Skeletal muscle tissue (tissue), 4 donors: ENCODE results near the gene TAGLN. TPM values are rescaled to one million over a fixed set of nuclear protein-coding genes. Genes with fewer than 3 reads are reported as not detected.

ENCODE experiments used
- H3K27ac ChIP-seq: one replicate; pipeline ENCODE4 v1.7.0; 2013; ENCODE audit warnings: mild to moderate bottlenecking, low read depth, low read length, inconsistent platforms
- H3K27me3 ChIP-seq, 3 donors: one replicate each; pipeline ENCODE4 v1.7.0; 2013; ENCODE audit warnings: low read length in 3 of 3; ENCODE audit not compliant: control insufficient read depth in 3 of 3, insufficient read depth in 3 of 3
- H3K36me3 ChIP-seq, 3 donors: one replicate each; pipeline ENCODE4 v1.7.0; 2013; ENCODE audit warnings: low read length in 3 of 3; ENCODE audit not compliant: control insufficient read depth in 3 of 3, insufficient read depth in 3 of 3
- H3K4me1 ChIP-seq, 3 donors: one replicate each; pipeline ENCODE4 v1.7.0; 2013; ENCODE audit warnings: low read length in 3 of 3, mild to moderate bottlenecking in 3 of 3; ENCODE audit not compliant: control insufficient read depth in 3 of 3, insufficient read depth in 3 of 3
- H3K4me3 ChIP-seq, 3 donors: one replicate each; pipeline ENCODE4 v1.7.0; 2013; ENCODE audit warnings: low read length in 3 of 3
- H3K9ac ChIP-seq, 3 donors: one replicate each; pipeline ENCODE4 v1.7.0; 2013; ENCODE audit warnings: low read length in 3 of 3, mild to moderate bottlenecking in 3 of 3, moderate library complexity in 2 of 3, low read depth in 1 of 3
- H3K9me3 ChIP-seq, 3 donors: one replicate each; pipeline ENCODE4 v1.7.0; 2013; ENCODE audit warnings: low read length in 3 of 3; ENCODE audit not compliant: control insufficient read depth in 3 of 3
- total RNA-seq: library from RNA; depleted of rRNA; stranded (reverse); fragments of >200 nt; gene quantifications from one replicate; pipeline ENCODE4 v1.2.3, GENCODE V29; 2014
- donor health status: Osteomylitis.

The TAGLN gene
- total RNA-seq, 1 donor from 2014 or later = 103 TPM

DNA sequence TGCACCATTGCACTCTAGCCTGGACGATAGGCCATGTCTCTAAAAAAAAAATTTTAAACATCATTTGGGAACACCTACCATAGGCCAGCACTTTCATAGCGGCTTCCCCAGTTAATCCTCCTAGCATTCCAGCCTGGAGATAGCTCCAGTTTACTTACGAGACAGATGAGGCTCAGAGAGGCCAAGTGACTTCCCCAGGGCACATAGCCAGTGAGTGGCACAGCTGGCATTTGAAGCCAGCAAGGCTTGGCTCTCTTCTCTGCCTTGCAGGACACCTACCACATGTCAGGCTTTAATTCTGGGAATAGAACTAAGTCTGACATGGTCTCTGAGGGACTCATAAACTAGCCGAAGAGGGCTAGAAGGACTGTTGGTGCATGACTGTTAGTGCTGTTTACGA is 4.9 kb upstream of the TAGLN start:
- H3K27me3 ChIP-seq = peaks cover 0 to 4% (median 0%) of the 10 kb centered on the region in 3 donors
- no peak overlapping the region for H3K27ac ChIP-seq
- H3K9me3 ChIP-seq = no peaks in the 10 kb centered on the region
- H3K4me3 ChIP-seq = no peak overlapping the region
- H3K36me3 ChIP-seq = peaks cover 43 to 56% (median 45%) of the 10 kb centered on the region in 3 donors
- peaks cover 11 to 20% (median 12%) of the 10 kb centered on the region in 3 donors for H3K4me1 ChIP-seq
- no peak overlapping the region for H3K9ac ChIP-seq

DNA sequence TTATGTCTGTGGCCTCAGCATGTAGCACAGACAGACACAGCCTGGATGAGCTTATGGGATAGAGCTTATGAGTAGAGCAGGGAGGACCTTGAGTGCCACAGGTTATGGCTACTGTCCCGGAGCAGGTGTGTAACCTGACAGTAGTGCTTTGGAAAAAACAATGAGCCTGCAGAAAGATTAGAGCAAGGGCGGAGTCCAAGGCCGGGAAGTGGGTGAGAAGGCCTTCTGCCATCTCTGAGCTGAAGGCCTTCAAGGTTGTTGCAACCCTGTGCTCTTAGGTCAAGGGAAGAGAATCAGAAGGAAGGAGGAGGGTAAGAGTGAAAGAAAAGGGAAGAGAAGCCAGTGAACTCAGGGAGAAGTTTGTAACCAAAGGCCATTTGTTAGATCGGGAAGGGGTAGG is 3.9 kb upstream of the TAGLN start:
- H3K4me1 ChIP-seq = peaks cover 11 to 20% (median 12%) of the 10 kb centered on the region in 3 donors
- H3K9me3 ChIP-seq = no peaks in the 10 kb centered on the region
- no peak overlapping the region for H3K9ac ChIP-seq
- H3K27me3 ChIP-seq = peaks cover 0 to 4% (median 0%) of the 10 kb centered on the region in 3 donors
- peaks cover 35 to 47% (median 35%) of the 10 kb centered on the region in 3 donors for H3K36me3 ChIP-seq
- H3K4me3 ChIP-seq = no peak overlapping the region
- no peak overlapping the region for H3K27ac ChIP-seq

DNA sequence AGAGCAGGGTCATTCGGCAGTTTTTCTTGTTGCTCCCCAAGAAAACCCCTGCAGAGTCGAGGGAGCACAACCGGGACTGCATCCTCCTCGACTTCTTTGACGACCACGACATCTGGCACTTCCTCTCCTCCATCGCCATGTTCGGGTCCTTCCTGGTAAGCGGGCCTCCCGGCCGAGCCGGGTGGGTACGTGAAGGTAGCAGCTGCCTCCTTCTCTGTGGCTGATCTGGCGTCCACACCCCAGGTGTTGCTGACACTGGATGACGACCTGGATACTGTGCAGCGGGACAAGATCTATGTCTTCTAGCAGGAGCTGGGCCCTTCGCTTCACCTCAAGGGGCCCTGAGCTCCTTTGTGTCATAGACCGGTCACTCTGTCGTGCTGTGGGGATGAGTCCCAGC is 3.4 kb upstream of the TAGLN start:
- Histone ChIP-seq H3K4me3 (no peak overlapping the region), H3K27ac (no peak overlapping the region), H3K36me3 (peaks cover 30 to 41% (median 31%) of the 10 kb centered on the region in 3 donors), H3K4me1 (peaks cover 12 to 23% (median 14%) of the 10 kb centered on the region in 3 donors), H3K9me3 (no peaks in the 10 kb centered on the region), H3K9ac (no peak overlapping the region), H3K27me3 (peaks cover 0 to 4% (median 0%) of the 10 kb centered on the region in 3 donors)

DNA sequence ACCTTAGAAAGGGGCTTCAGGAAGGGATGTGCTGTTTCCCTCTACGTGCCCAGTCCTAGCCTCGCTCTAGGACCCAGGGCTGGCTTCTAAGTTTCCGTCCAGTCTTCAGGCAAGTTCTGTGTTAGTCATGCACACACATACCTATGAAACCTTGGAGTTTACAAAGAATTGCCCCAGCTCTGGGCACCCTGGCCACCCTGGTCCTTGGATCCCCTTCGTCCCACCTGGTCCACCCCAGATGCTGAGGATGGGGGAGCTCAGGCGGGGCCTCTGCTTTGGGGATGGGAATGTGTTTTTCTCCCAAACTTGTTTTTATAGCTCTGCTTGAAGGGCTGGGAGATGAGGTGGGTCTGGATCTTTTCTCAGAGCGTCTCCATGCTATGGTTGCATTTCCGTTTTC is 2.2 kb upstream of the TAGLN start:
- H3K4me3 ChIP-seq = no peak overlapping the region
- peaks cover 24 to 35% (median 24%) of the 10 kb centered on the region in 3 donors for H3K4me1 ChIP-seq
- H3K27ac ChIP-seq = peak overlapping the region; percentile 88
- H3K9me3 ChIP-seq = no peaks in the 10 kb centered on the region
- H3K27me3 ChIP-seq = peaks cover 0 to 4% (median 0%) of the 10 kb centered on the region in 3 donors
- peaks cover 24 to 32% (median 26%) of the 10 kb centered on the region in 3 donors for H3K36me3 ChIP-seq
- no peak overlapping the region for H3K9ac ChIP-seq

DNA sequence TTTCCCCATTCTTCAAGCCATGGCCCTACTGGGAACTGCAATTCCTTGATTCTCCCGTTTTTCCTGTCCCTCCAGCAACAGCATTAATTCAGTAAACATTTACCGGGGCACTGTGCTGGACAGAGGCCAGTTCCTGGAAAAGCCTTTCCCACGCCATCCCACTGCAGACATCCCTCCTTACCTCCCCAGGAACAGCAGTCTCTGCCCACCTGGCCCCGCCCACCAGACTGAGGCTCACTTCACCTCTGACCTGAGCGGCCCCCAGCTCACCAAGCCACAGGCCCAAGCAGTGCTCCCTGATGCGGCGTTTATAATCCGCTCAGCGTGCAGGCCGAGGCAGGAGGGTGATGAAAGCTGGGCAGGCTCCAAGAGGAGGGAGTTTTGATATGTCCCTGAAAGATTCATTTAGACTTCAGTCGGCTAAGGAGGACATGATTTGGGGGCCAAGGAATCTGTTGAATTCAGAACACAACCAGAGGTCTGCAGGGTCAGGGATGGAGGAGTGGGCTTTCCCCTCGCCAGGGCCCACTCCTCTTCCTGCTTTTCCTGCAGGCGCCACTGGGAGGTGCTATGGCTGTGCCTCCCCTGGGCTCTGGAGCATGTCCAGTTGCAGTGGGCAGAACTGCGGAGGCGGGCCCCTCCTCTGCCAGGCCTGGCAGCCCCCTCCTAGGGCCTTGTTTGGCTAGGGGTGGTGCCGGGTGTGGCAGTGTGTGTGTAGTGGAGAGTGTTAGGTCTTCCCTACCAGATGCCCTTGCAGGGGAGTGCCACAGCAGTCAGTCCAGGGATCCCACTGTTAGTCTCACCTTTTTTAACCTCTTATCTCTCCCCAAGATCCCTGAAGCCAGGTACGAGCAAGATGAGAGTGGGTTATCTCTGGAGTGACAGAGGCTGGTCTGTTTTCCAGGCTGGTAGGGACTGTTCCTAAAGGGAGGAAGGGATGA is 1.4 kb upstream of the TAGLN start:
- H3K36me3 ChIP-seq = peaks cover 16 to 27% (median 23%) of the 10 kb centered on the region in 3 donors
- peaks cover 31 to 42% (median 32%) of the 10 kb centered on the region in 3 donors for H3K4me1 ChIP-seq
- peak overlapping the region in 1 of 3 donors; percentile 21 for H3K4me3 ChIP-seq
- peak overlapping the region; percentile 88 for H3K27ac ChIP-seq
- H3K9ac ChIP-seq = peak overlapping the region; percentile 60 to 76 (median 73)
- H3K9me3 ChIP-seq = no peaks in the 10 kb centered on the region
- peaks cover 0 to 4% (median 0%) of the 10 kb centered on the region in 3 donors for H3K27me3 ChIP-seq

DNA sequence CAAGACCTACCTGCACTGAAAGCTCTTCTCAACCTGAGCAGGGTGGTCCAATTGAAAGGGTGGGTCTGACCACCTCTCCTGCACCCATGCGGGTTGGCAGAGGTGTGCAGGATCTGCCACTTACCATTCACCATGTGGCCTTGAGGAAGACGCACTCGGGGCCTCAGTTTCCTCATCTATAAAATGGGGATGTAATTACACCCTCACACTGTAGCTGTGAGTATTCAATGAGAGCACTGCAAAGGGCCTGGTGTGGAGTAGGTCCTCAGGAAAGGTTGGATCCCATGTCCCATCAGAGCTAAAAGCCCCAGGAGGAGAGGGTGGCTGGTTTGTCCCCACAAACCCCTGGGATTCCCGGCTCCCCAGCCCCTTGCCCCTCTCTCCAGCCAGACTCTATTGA is 557 bp upstream of the TAGLN start:
- peak overlapping the region; percentile 60 to 76 (median 73) for H3K9ac ChIP-seq
- H3K27me3 ChIP-seq = peaks cover 0 to 4% (median 0%) of the 10 kb centered on the region in 3 donors
- H3K4me1 ChIP-seq = peaks cover 34 to 49% (median 38%) of the 10 kb centered on the region in 3 donors
- peak overlapping the region; percentile 54 to 58 (median 56) for H3K4me3 ChIP-seq
- H3K36me3 ChIP-seq = peaks cover 16 to 27% (median 23%) of the 10 kb centered on the region in 3 donors
- peak overlapping the region; percentile 88 for H3K27ac ChIP-seq
- H3K9me3 ChIP-seq = no peaks in the 10 kb centered on the region

DNA sequence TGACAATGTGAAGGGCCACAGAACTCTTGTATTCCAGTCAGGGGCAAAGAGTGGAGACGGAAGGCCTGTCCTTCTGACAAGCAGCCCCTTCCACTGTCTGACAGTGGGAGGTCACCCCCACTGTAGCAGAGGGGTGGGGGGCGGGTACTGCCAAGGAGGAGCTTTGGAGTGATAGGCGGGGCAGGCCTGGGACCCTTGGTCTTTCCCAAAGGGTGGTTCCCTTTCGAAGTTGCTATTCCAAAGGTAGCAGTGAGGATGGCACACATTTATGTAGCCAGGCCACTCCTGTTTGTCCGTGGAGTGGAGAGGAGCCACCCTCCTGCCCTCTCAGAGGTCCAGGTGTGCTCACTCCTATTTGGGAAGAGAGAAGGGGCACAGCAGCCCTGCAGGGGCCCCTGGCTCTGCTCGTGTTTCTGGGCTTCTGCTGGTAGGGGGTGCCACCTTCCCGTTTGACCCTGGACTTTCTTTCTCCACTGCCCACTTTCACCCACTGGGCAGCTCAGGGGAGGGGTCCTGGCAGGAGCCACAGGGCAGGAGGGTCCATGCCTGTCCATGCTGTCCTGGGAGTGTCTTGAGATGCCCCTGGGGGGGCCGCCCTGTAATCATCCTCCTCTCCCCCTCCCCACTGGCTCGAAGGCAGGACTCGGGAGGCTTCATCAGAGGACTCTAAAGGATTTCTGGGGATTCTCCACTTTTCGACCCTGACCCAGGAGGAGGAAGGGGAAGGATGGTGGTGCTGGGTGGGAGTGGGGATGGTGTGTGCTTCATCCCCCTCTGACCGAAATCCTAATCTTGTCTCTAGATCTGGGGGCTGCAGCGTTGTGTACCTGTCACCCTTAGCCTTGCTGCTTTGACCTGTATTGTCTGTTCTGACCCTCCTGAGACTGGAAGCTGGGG is 994 bp downstream of the TAGLN start:
- Histone ChIP-seq H3K27ac (peak overlapping the region; percentile 88), H3K9me3 (no peaks in the 10 kb centered on the region), H3K9ac (peak overlapping the region; percentile 76 to 80 (median 77)), H3K36me3 (peaks cover 20 to 32% (median 29%) of the 10 kb centered on the region in 3 donors), H3K4me1 (peaks cover 46 to 58% (median 53%) of the 10 kb centered on the region in 3 donors), H3K4me3 (peak overlapping the region; percentile 61 to 78 (median 64)), H3K27me3 (peaks cover 0 to 4% (median 0%) of the 10 kb centered on the region in 3 donors)

DNA sequence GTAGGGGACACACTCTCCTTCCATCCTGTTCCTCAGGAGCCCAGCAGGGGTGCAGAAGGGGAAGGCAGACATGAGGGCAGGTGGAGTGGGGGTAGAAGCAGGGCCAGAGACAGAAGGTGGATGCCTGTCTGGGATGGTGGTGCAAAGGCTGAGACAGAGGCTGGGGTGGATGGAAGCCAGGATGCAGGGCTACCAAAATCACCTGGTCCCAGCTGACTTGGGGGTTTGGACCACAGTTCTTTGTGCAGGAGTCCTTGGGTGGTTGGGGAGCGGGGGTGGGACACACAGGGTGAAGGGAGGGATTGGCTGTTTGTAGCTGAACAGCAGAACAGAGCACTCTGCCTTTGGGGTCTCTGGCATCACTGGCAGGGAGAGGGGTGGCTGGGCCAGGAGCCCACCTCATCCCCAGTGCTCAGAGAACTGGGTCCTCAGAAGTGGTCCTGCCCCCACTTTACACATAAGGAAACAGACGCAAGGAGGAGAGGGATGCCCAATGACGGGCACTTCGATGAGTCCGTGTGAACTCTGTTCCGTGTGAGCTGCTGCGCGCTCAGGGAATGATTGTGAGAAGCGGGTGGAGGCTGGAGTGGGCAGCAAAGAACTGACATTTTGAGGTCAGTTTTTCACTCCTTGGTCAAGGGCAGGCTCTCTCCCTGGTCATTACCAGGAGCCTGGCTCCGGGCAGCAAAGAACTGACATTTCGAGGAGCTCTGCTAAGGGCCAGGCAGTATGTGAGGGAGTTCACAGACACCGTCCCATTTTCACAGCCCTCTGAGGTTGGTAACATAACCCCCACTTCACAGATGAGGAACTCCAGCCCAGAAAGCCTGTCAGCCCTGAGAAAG is 1.9 kb downstream of the TAGLN start:
- Histone ChIP-seq H3K4me1 (peaks cover 46 to 61% (median 56%) of the 10 kb centered on the region in 3 donors), H3K4me3 (peak overlapping the region; percentile 61 to 78 (median 64)), H3K9me3 (no peaks in the 10 kb centered on the region), H3K27ac (peak overlapping the region; percentile 88), H3K9ac (peak overlapping the region; percentile 54 to 80 (median 72)), H3K36me3 (peaks cover 19 to 26% (median 24%) of the 10 kb centered on the region in 3 donors), H3K27me3 (peaks cover 0 to 4% (median 0%) of the 10 kb centered on the region in 3 donors)
